NCI-H2081 treated with DMSO at 0.1 percent for 48 hours (cell line): ENCODE results near the gene NTSR2.

Experiments
- DNase-seq: peaks from one replicate; lab custom pipeline; 2025; lab: John Stamatoyannopoulos, UW

NTSR2 gene

GRCh38 chr2:11699686-11700670, 30.0 kb upstream of the NTSR2 start:
- DNase-seq: no peak

GRCh38 chr2:11698009-11698922, 28.3 kb upstream of the NTSR2 start:
- DNase-seq: no peak

GRCh38 chr2:11697103-11697871, 27.3 kb upstream of the NTSR2 start:
- DNase-seq: no peak

GRCh38 chr2:11696736-11697102, 26.7 kb upstream of the NTSR2 start:
- DNase-seq: no peak

GRCh38 chr2:11695576-11695975, 25.6 kb upstream of the NTSR2 start:
- no peak for DNase-seq

GRCh38 chr2:11692966-11693521, 23.0 kb upstream of the NTSR2 start:
- peak; percentile 17 for DNase-seq

GRCh38 chr2:11691076-11691660, 21.2 kb upstream of the NTSR2 start:
- no peak for DNase-seq

GRCh38 chr2:11688222-11689069, 18.5 kb upstream of the NTSR2 start:
- no peak for DNase-seq

GRCh38 chr2:11687736-11688135, 17.7 kb upstream of the NTSR2 start:
- no peak for DNase-seq

- no peak for DNase-seq
These were observed 16.0 kb upstream of the NTSR2 start for GRCh38 chr2:11685906-11686470.

GRCh38 chr2:11684894-11685460, 15.0 kb upstream of the NTSR2 start:
- no peak for DNase-seq

GRCh38 chr2:11683966-11684365, 14.0 kb upstream of the NTSR2 start:
- no peak for DNase-seq

- DNase-seq: no peak
These were observed 13.5 kb upstream of the NTSR2 start for GRCh38 chr2:11683476-11683875.

- DNase-seq: no peak
These were observed 12.6 kb upstream of the NTSR2 start for GRCh38 chr2:11682590-11682915.

GRCh38 chr2:11681722-11682589, 12.0 kb upstream of the NTSR2 start:
- peak; percentile 3 for DNase-seq

GRCh38 chr2:11680901-11681721, 11.1 kb upstream of the NTSR2 start:
- DNase-seq: no peak

- no peak for DNase-seq
These were observed 10.3 kb upstream of the NTSR2 start for GRCh38 chr2:11680182-11680900.
